OCI-LY1 (cell line): ENCODE results near the gene VPS35L.

Source experiments
- H2AFZ ChIP-seq: fragments of 200-600 bp; sonication (generic), shearing (Covaris generic); 2 replicates; pipeline ENCODE4 v1.6.0; 2014; ENCODE audit warnings: antibody characterized with exemption, mild to moderate bottlenecking, low read length
- H3F3A ChIP-seq: fragments of 200-600 bp; sonication (generic), shearing (Covaris generic); 2 replicates; pipeline ENCODE4 v1.6.0; 2014; ENCODE audit warnings: mild to moderate bottlenecking, antibody characterized with exemption, low read length, moderate library complexity; ENCODE audit not compliant: insufficient read depth
- H3K27ac ChIP-seq: fragments of 200-600 bp; sonication (generic); 2 replicates; pipeline ENCODE4 v1.5.1; 2014; ENCODE audit warnings: low read length, mixed run types, mild to moderate bottlenecking, low read depth; ENCODE audit not compliant: poor library complexity, severe bottlenecking
- H3K27me3 ChIP-seq: fragments of 200-600 bp; sonication (generic); 2 replicates; pipeline ENCODE4 v1.6.0; 2014; ENCODE audit warnings: antibody characterized with exemption, mild to moderate bottlenecking, low read length, moderate library complexity; ENCODE audit not compliant: insufficient read depth
- H3K36me3 ChIP-seq: fragments of 200-600 bp; sonication (generic); 2 replicates; pipeline ENCODE4 v1.6.1; 2014; ENCODE audit warnings: mild to moderate bottlenecking, antibody characterized with exemption, low read length, moderate library complexity, mixed read lengths; ENCODE audit not compliant: insufficient read depth
- H3K4me1 ChIP-seq: fragments of 200-600 bp; sonication (generic); 2 replicates; pipeline ENCODE4 v1.5.1; 2014; ENCODE audit warnings: mild to moderate bottlenecking, low read length, moderate library complexity; ENCODE audit not compliant: insufficient read depth, severe bottlenecking
- H3K4me2 ChIP-seq: fragments of 200-600 bp; sonication (generic), shearing (Covaris generic); 2 replicates; pipeline ENCODE4 v1.6.1; 2014; ENCODE audit warnings: low read length
- H3K4me3 ChIP-seq: fragments of 200-600 bp; sonication (generic); 2 replicates; pipeline ENCODE4 v1.5.1; 2014; ENCODE audit warnings: low read length, low read depth, mild to moderate bottlenecking, mixed read lengths; ENCODE audit not compliant: poor library complexity, severe bottlenecking
- H3K79me2 ChIP-seq: fragments of 200-600 bp; shearing (Covaris generic); 2 replicates; pipeline ENCODE4 v1.6.1; 2016; ENCODE audit warnings: mixed run types, low read length, mixed read lengths; ENCODE audit not compliant: insufficient read depth
- H3K9ac ChIP-seq: fragments of 200-600 bp; sonication (generic), shearing (Covaris generic); 2 replicates; pipeline ENCODE4 v1.6.1; 2014; ENCODE audit warnings: mild to moderate bottlenecking, low read length, mixed read lengths
- H3K9me2 ChIP-seq: fragments of 200-600 bp; sonication (generic), shearing (Covaris generic); 2 replicates; pipeline ENCODE4 v1.6.1; 2014; ENCODE audit warnings: low read depth, mild to moderate bottlenecking, low read length, mixed read lengths
- H3K9me3 ChIP-seq: fragments of 200-600 bp; shearing (Covaris generic); 2 replicates; pipeline ENCODE4 v1.6.1; 2014; ENCODE audit warnings: low read length, mixed read lengths
- H4K20me1 ChIP-seq: fragments of 200-600 bp; sonication (generic), shearing (Covaris generic); 2 replicates; pipeline ENCODE4 v1.6.0; 2016; ENCODE audit warnings: mild to moderate bottlenecking, low read length; ENCODE audit not compliant: insufficient read depth
- CTCF ChIP-seq: fragments of 200-600 bp; sonication (generic), shearing (Covaris generic); IDR thresholded peaks from 2 replicates; pipeline ENCODE4 v1.5.1; 2017; ENCODE audit warnings: mild to moderate bottlenecking, antibody characterized with exemption, low read length, moderate library complexity, mixed read lengths
- EZH2 ChIP-seq: fragments of 200-600 bp; sonication (generic), shearing (Covaris generic); IDR thresholded peaks from 2 replicates; pipeline ENCODE4 v1.8.0; 2017; ENCODE audit warnings: borderline replicate concordance, mixed run types, mild to moderate bottlenecking, antibody characterized with exemption, low read length, moderate library complexity, mixed read lengths

VPS35L gene

DNA sequence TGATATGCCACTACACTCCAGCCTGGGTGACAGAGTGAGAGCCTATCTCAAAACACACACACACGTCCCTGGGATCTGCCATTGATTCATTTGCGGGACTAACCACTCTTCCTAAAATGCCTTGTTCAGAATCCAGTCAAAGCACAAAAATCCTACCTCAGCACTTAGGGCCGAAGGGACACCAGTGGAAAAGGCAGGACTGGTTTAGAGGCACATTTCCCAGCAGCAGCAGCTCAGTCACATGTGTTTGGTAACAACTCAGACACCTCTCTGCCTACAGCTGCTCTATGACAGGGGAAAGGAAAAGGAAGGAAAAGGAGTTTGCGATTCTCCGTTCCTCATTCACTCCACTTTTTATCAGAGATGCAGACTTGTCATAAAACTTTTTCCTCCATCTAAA is 150.3 kb downstream of the VPS35L start:
- Histone ChIP-seq H2AFZ (no peak overlapping the region), H3K9me2 (no peaks in the 10 kb centered on the region), H4K20me1 (no peaks in the 10 kb centered on the region), H3K27ac (no peak overlapping the region), H3K4me2 (no peak overlapping the region), H3F3A (no peaks in the 10 kb centered on the region), H3K36me3 (peaks cover 81% of the 10 kb centered on the region), H3K9ac (no peak overlapping the region), H3K79me2 (no peaks in the 10 kb centered on the region), H3K4me1 (no peaks in the 10 kb centered on the region), H3K9me3 (no peaks in the 10 kb centered on the region), H3K4me3 (no peak overlapping the region), H3K27me3 (no peaks in the 10 kb centered on the region)
- TF ChIP-seq CTCF (no peak), EZH2 (no peak)

GRCh38 chr16:19706846-19707245 is 151.3 kb downstream of the VPS35L start:
- TF ChIP-seq CTCF: no peak
- TF ChIP-seq EZH2: no peak
- no peaks in the 10 kb centered on the region for H3K9me2 ChIP-seq
- H3K4me2 ChIP-seq: no peak overlapping the region
- H4K20me1 ChIP-seq: no peaks in the 10 kb centered on the region
- H3K36me3 ChIP-seq: peaks cover 79% of the 10 kb centered on the region
- H2AFZ ChIP-seq: no peak overlapping the region
- H3K79me2 ChIP-seq: no peaks in the 10 kb centered on the region
- no peaks in the 10 kb centered on the region for H3F3A ChIP-seq
- H3K9ac ChIP-seq: no peak overlapping the region
- no peak overlapping the region for H3K4me3 ChIP-seq
- H3K4me1 ChIP-seq: no peaks in the 10 kb centered on the region
- H3K27ac ChIP-seq: no peak overlapping the region
- no peaks in the 10 kb centered on the region for H3K27me3 ChIP-seq
- H3K9me3 ChIP-seq: no peaks in the 10 kb centered on the region

GRCh38 chr16:19707569-19708295 is 152.2 kb downstream of the VPS35L start:
- H3F3A ChIP-seq: no peaks in the 10 kb centered on the region
- no peaks in the 10 kb centered on the region for H3K27me3 ChIP-seq
- no peaks in the 10 kb centered on the region for H3K9me3 ChIP-seq
- no peaks in the 10 kb centered on the region for H3K9me2 ChIP-seq
- H2AFZ ChIP-seq: no peak overlapping the region
- no peak overlapping the region for H3K4me2 ChIP-seq
- H3K4me1 ChIP-seq: no peaks in the 10 kb centered on the region
- no peak overlapping the region for H3K9ac ChIP-seq
- H3K4me3 ChIP-seq: no peak overlapping the region
- no peak for TF ChIP-seq EZH2
- no peak for TF ChIP-seq CTCF
- peaks cover 73% of the 10 kb centered on the region for H3K36me3 ChIP-seq
- no peaks in the 10 kb centered on the region for H3K79me2 ChIP-seq
- no peak overlapping the region for H3K27ac ChIP-seq
- H4K20me1 ChIP-seq: no peaks in the 10 kb centered on the region
